HG03139 (cell line): ENCODE measurements around the gene RIMOC1.

ENCODE experiments used
- ATAC-seq: cut with Tn5 transposase; IDR thresholded peaks from one replicate; pipeline ENCODE4 v1.9.1; 2021; ENCODE audit not compliant: unreplicated experiment

The RIMOC1 gene

GRCh38 chr5:41903892-41904799, at the start of gene RIMOC1:
TSS of gene RIMOC1 (plus strand) at chr5:41904344. CDS start at chr5:41904368, 24 bp downstream.
- ATAC-seq = peak; percentile 99

- peak; percentile 75 for ATAC-seq
These were observed 47.3 kb upstream of the RIMOC1 start for GRCh38 chr5:41856644-41857491.

- no peak for ATAC-seq
These were observed 46.2 kb upstream of the RIMOC1 start for GRCh38 chr5:41857989-41858388.

- ATAC-seq = no peak
These were observed 45.3 kb upstream of the RIMOC1 start for GRCh38 chr5:41858890-41859289.

GRCh38 chr5:41863871-41864486, 40.2 kb upstream of the RIMOC1 start:
- ATAC-seq = no peak

- no peak for ATAC-seq
These were observed 34.9 kb upstream of the RIMOC1 start for GRCh38 chr5:41869151-41869723.

GRCh38 chr5:41869724-41870626, 34.2 kb upstream of the RIMOC1 start, which contains the start of gene OXCT1:
TSS of gene OXCT1 (minus strand) at chr5:41870425. CDS start at chr5:41870358, 67 bp downstream.
- peak; percentile 91 for ATAC-seq

GRCh38 chr5:41870627-41871048, 33.5 kb upstream of the RIMOC1 start:
- no peak for ATAC-seq

- ATAC-seq = no peak
These were observed 32.3 kb upstream of the RIMOC1 start for GRCh38 chr5:41871852-41872251.

- ATAC-seq = no peak
These were observed 29.6 kb upstream of the RIMOC1 start for GRCh38 chr5:41874512-41875060.

- ATAC-seq = no peak
These were observed 29.0 kb upstream of the RIMOC1 start for GRCh38 chr5:41875121-41875520.

- no peak for ATAC-seq
These were observed 27.5 kb upstream of the RIMOC1 start for GRCh38 chr5:41876678-41877077.

- no peak for ATAC-seq
These were observed 26.7 kb upstream of the RIMOC1 start for GRCh38 chr5:41877408-41877807.

- peak; percentile 41 for ATAC-seq
These were observed 26.0 kb upstream of the RIMOC1 start for GRCh38 chr5:41878173-41878572.

GRCh38 chr5:41878643-41879478, 25.3 kb upstream of the RIMOC1 start:
- ATAC-seq = peak; percentile 64

- ATAC-seq = no peak
These were observed 21.4 kb upstream of the RIMOC1 start for GRCh38 chr5:41882765-41883164.

- ATAC-seq = no peak
These were observed 20.9 kb upstream of the RIMOC1 start for GRCh38 chr5:41883243-41883642.

GRCh38 chr5:41883936-41884335, 20.2 kb upstream of the RIMOC1 start:
- no peak for ATAC-seq

- ATAC-seq = no peak
These were observed 18.9 kb upstream of the RIMOC1 start for GRCh38 chr5:41885286-41885685.
